Breast epithelium (tissue), 3 donors: ENCODE measurements around the gene RTTN.

Experiments used
- CTCF ChIP-seq, 3 donors: fragments of 450-650 bp; IDR thresholded peaks; one replicate each; pipeline ENCODE4 v1.5.1; 2016 to 2017; ENCODE audit warnings: antibody characterized with exemption in 3 of 3, mild to moderate bottlenecking in 3 of 3, moderate library complexity in 3 of 3
- POLR2A ChIP-seq: fragments of 450-650 bp; IDR thresholded peaks from one replicate; pipeline ENCODE4 v1.6.1; 2016; ENCODE audit warnings: antibody characterized with exemption, mild to moderate bottlenecking, moderate library complexity
- POLR2AphosphoS5 ChIP-seq, 3 donors: sonication (generic); formaldehyde crosslinking; IDR thresholded peaks; one replicate each; pipeline ENCODE4 v1.6.1; 2017; ENCODE audit warnings: antibody characterized with exemption in 3 of 3

DNA sequence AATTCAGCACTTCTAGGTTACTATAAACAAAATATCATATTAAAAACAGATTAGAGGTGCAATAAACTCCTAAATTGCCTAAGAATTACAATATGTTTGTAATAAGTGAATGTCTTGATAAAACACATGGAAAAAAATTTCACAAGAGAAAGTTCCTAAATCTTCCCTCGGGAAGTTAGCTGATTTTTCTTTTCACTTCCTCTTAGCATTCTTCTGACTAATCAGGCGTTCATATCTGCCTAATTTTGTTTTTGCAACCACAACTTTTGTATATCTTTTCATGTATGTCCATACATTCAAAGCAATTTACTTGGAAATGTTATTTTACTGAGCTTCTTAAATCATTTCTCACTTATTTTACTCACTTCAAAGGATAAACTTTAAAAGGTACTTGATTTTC is 88.5 kb downstream of the RTTN start:
- TF ChIP-seq CTCF (IDR thresholded peaks at IDR 0.05) (no peak), POLR2AphosphoS5 (IDR thresholded peaks at IDR 0.05) (no peak), POLR2A (no peak)
